ENCODE measurements around the gene CXorf66.

- TF ChIP-seq CTCF (IDR thresholded peaks at IDR 0.05), result no peak
- TF ChIP-seq POLR2AphosphoS5 (IDR thresholded peaks at IDR 0.05), result no peak
- TF ChIP-seq POLR2A (IDR thresholded peaks at IDR 0.05), result no peak
Observed at GRCh38 chrX:139907078-139907477, 58.2 kb downstream of the CXorf66 start.

Measured in stomach (tissue), 4 donors.